GM12875 (cell line): ENCODE data around the gene FEM1B.

ENCODE experiments used
- H3K4me3 ChIP-seq: one replicate; pipeline ENCODE4 v1.5.1; 2011; ENCODE audit warnings: low read depth, low read length, control low read depth
- TF ChIP-seq, protein P1 (sequence below): IDR thresholded peaks from 2 replicates; pipeline ENCODE4 v1.5.1; 2011; ENCODE audit warnings: low read depth, mild to moderate bottlenecking, control low read depth, inconsistent platforms, low read length, moderate library complexity, borderline replicate concordance; ENCODE audit not compliant: insufficient read depth

Gene FEM1B

DNA sequence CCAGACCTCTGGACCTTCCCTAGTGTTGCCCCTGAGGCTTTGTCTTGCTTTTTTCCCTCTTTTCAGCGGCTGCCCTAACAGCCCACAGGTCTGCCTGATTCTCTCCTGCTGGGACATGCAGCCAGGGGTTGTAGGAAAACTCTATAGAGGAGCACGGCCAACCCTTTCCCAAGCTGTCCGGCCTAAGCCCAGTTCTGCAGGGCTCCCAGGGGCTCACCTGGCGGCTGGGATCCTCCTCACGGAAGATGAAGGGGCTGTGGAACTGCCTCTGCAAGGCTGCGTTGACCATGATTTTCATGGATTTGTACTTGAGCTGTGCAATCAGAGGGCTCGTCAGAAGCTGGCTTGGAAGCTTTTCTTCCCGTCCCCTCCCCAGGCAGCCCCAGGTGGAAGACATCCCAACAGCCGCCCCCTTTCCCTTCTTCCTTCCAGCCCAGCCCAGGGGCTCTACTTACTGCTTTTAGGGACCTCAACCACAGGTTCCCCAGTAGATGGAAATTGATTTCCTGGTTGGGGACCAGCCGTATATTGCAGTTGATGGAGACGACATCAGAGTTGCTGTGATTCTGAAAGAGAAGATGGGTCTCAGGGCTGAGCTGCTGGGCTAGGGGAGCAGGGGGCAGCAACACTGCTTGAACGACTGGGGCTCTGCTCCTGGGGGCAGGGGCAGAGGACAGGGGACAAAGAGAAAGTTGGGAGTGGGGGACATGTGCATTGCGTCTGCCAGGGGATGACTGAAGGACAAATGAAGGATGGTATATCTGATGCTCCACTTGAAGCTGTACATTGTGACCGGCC lies 29.8 kb downstream of the FEM1B start:
- H3K4me3 ChIP-seq: no peak overlapping the region
- TF ChIP-seq, protein P1, sequence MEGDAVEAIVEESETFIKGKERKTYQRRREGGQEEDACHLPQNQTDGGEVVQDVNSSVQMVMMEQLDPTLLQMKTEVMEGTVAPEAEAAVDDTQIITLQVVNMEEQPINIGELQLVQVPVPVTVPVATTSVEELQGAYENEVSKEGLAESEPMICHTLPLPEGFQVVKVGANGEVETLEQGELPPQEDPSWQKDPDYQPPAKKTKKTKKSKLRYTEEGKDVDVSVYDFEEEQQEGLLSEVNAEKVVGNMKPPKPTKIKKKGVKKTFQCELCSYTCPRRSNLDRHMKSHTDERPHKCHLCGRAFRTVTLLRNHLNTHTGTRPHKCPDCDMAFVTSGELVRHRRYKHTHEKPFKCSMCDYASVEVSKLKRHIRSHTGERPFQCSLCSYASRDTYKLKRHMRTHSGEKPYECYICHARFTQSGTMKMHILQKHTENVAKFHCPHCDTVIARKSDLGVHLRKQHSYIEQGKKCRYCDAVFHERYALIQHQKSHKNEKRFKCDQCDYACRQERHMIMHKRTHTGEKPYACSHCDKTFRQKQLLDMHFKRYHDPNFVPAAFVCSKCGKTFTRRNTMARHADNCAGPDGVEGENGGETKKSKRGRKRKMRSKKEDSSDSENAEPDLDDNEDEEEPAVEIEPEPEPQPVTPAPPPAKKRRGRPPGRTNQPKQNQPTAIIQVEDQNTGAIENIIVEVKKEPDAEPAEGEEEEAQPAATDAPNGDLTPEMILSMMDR: no peak

DNA sequence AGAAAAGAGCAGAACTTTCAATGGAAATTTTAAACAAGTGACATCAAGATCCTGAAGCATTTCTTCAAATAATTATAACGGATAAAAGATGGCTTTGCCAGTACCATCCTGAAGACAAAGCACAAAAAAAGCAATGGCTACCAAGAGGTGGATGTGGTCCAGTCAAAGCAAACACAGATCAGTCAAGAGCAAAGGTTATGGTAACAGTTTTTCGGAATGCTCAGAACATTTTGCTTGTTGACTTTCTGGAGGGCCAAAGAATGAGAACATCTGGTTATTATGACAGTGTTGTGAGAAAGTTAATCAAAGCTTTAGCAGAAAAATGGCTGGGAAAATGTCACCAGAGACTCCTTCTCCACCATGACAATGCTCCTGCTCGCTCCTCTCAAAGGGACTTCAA lies 31.5 kb downstream of the FEM1B start:
- no peak overlapping the region for H3K4me3 ChIP-seq
- TF ChIP-seq, protein P1: no peak

DNA sequence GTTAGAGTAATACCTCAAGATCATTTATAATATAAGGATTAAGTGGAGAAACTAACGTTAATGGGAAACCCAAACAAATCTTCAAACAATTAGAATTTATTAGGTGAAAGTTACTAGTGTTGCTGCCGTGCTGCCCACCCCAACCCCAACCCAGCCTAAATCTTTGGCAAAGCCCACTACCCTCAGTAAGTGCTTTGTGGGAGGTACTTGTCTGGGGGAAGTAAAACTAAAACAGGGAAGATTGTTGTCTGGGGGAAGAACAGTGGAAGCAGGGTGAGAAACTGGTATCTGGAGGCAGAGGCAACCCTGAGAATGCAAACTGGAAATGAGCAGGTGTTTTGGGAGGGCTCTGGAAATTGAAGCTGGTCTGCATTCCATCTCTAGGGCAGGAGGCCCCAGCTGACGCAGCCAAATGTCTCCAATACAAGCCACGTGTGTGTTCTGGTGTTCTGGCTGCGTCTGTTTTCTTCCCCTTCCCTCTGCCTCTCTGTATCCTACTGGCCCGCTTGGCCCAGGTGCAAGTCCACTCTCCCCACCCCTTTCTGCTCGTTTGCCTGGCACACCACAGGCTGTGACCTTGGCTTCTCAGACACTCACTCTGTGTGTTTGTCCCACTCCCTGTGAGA lies 32.7 kb downstream of the FEM1B start:
- no peak overlapping the region for H3K4me3 ChIP-seq
- TF ChIP-seq, protein P1: no peak

DNA sequence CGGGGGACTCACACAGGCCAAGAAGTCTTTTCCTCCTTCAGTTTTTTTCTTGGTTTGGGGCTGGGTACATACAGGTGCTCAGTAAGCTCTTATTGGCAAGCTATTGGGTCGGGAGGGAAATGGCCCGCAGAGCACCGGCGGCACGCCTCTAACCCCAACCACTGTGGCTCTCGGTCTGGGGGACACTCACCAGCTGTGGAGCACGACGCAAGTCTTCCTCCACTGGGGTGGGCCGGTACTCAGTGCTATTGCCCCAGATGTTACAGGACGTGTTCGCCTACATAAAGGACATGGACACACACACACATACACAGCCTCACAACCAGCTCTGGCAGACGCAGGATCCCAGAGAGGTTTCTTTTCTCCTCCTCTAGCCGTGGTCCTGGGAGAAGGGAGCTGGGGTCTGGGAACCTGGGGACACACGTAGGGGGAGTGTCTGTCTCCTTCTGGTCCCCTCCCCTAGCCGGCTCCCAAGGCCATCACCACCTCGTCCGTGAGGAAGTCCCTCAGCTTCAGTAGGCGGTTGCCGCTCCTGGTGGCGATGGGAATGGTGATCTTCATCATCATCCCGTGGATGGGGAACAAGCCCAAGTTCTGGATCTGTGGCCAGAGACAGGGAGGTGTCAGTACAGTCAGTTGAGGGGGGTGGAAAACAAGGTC lies 33.4 kb downstream of the FEM1B start:
- TF ChIP-seq, protein P1: no peak
- H3K4me3 ChIP-seq: no peak overlapping the region

DNA sequence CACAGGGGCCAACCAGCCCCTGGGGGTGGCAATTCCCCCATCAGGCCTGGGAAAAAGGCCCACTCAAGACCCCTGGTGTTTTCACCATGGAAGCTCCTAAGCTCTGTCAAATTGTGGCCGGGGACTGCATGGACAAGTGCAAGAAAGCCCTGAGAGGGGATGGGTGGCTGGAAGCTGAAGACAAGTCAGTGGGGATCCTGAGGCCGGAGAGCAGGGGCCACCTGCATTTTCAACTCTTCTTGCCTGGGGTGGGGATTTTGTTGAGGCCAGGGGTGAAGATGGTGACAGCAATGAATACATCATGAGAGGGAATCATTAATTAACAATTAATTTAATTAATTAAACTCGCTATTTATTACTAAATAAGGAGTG lies 33.9 kb downstream of the FEM1B start:
- TF ChIP-seq, protein P1: no peak
- no peak overlapping the region for H3K4me3 ChIP-seq

DNA sequence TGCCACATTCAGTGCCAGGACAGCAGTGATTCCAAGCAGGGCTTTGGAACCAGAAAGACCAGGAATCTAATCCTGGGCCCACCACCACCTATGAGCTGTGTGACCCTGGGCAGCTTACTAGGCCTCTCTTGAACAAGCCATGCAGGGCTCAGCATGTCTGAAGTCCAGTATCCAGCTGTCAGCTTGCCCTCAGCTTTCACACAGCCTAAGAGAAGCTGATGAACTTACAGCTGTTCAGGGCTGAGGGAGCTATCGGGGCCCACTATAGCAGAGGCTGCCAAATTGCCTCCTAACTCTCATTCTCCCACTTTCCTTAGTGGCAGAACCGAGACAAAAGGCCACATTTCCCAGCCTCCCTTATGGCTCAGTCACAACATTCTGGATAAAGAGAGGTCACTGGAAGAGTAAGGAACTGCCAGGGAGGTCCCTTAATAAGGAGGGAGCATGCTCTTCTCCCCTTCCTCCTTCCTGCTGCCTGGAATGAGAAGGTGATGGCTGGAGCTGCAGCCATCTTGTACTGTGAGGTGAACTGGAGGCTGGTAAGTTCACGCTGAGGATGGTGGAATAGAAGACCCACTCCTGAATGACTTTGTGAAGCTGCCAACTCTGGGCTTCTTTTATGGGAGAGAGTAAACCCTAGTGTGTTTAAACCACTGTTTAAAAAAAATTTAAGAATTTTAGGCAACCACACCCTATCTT lies 34.5 kb downstream of the FEM1B start:
- H3K4me3 ChIP-seq: no peak overlapping the region
- TF ChIP-seq, protein P1: no peak
